Left cardiac atrium (tissue), 4 donors: ENCODE data around the gene PKP2. TPM values are rescaled to one million over a fixed set of nuclear protein-coding genes. Genes with fewer than 3 reads are reported as not detected.
"Not testable (repeated sequence)": the region's sequence is repeated elsewhere in the genome, so short reads cannot be mapped to it uniquely, and the experiment has no call there.

Experiments used
- ATAC-seq, 2 donors: fragments of 200-7000 bp; cut with Tn5 transposase; one replicate each; pipeline ENCODE4 v1.9.1; 2020; ENCODE audit warnings: mild to moderate bottlenecking in 2 of 2, moderate library complexity in 2 of 2
- DNase-seq: peaks from one replicate; pipeline ENCODE4 v3.0.0-alpha.2; 2020
- intact Hi-C, 2 donors: fragments of 100-400 bp; cut with DNase I; formaldehyde crosslinking; loops; one replicate each; pipeline versions ENCODE4 v1.14.1 to v1.15.1; 2022 to 2023
- total RNA-seq, 2 donors: library from RNA; stranded (reverse); fragmentation: NEBNext Ultra II Directional; extraction: Animal tissue kit (Norgen Biotek cat#: 25700); gene quantifications; one replicate each; pipeline ENCODE4 v1.2.1, GENCODE V29; 2021
- donor health status: DM: no; HTN: yes; CAD: no.
- donor health status: DM: no; HTN: yes; CAD: no; lungs with severe emphysema.
- donor health status: DM: yes; HTN: yes; CAD: no.
- donor health status: Dilated cardiomyopathy.

Gene PKP2
- total RNA-seq, 2 donors from 2014 or later = 124 to 148 TPM

DNA sequence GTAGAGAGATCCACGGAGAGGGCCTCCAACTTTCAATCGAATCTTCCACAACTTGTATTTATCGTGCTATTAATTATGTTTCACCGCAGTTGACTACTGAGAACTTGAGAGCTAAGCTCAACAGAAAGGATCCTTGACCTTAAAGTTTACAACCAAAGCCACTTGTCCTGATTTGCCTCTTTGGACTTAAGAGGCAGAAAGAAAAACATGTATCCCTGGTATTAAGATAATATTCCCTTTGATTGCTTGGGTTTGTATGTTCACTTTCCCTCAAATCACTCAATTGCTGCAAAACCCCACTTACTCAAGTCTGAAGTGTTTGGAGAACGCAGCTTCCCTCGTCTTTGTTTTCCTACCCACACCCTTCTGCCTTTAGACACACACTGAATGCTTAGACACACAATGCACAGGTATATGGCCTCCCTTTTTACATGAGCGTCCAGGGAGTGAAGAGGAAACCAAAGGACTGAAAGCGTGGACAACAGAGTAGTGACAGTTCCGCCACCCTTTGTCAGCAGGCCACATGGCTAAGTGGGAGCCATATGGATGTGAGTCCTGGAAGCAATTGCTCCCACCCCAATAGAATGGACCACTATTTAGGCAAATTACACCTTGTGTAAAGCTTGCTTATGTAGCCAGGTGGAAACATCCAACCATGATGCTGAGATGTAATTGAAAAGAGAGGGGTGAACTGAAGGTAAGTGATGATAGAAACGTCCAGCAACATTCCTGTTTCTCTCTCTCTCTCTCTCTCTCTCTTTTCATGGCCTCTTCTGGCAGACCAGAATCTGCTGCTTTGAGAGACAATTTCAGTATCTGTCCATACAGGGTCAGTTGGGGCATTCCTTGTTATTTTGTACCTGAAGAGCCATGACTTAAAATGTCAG is 1.4 kb upstream of the PKP2 start:
- ATAC-seq (no peak), DNase-seq (no peak)
- intact Hi-C loops = loop anchor here (5.0 to 10.0 kb wide), 2 partner anchors 83 to 86 kb away; no protein-coding TSS in a partner anchor

DNA sequence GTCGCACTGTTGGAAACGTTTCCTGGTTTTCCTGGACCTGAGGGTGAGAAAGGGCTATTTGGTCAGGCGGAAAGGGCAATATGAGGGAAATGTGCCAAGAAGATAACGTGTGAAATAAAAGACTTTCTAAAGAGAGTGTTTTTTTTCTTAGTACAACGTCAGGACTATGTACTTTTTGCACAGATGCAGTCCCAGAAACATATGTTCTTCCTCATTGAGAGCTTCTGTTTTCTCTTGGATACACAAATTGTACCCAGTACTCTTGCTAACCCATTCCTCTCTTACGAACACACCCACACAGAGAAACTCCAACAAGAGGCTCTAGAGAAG is 669 bp upstream of the PKP2 start:
- ATAC-seq = no peak
- no peak for DNase-seq
- intact Hi-C loops = loop anchor here (5.0 to 10.0 kb wide), 2 partner anchors 82 to 85 kb away; no protein-coding TSS in a partner anchor

DNA sequence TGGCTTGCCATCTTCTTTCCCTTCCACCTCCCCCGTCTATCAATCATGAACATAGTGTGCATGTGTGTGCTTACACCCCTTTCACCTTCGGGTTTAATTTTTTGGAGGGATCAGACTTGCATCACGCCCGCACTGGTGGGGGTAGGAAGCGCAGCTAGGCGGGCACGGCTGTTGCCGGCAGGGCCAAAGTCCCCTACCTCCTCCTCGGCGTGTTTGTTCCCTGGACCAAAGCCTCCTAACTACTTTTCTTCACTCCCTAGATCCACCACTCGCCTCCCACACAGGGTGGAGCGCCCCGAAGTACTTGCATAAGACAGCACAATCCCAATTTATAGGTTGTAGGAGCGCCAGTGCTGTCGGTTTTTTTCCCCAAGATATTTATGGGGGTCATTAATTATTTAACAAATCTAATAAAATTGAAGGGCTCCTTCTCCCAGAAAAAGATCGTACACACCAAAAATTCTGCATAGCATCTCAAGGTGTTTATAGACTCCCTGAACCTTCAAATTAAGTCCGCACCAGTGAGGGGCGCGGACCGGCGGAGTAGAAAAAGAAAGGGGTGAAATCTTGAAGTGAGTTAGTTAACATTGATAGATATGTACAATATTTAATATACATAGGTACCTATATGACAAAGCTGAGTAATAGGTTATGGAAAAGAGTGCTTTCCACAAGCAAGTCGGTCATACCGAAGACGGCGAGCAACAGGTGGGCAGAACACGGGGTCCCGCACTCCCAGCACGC is 717 bp downstream of the PKP2 start:
- ATAC-seq (peak; percentile 28 to 47), DNase-seq (no peak)
- intact Hi-C loops = loop anchor here (5.0 to 10.0 kb wide), 2 partner anchors 81 to 84 kb away; no protein-coding TSS in a partner anchor

DNA sequence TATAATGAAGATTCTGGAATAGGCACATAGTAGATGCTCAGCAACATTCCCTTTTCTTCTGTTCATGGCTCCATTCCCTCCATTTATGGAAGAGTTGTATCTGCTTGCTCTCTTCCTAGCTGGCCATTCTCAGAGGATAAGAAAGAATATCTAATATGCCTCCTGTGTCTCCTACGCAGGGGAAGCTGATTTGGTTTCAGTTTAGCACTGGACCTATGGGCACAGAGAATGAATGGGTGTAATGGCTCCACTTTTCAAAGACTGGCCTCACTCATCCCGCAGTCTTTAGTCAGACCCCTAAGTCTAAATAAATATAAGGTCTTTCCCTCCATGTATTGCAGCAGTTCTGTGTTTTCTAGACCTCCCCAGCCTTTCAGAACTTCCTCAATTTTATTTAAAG is 2.0 kb downstream of the PKP2 start:
- DNase-seq (no peak), ATAC-seq (no peak)
- intact Hi-C loops = loop anchor here in 1 of 2 donors (10.0 kb wide), 1 partner anchor 80 kb away; no protein-coding TSS in a partner anchor

DNA sequence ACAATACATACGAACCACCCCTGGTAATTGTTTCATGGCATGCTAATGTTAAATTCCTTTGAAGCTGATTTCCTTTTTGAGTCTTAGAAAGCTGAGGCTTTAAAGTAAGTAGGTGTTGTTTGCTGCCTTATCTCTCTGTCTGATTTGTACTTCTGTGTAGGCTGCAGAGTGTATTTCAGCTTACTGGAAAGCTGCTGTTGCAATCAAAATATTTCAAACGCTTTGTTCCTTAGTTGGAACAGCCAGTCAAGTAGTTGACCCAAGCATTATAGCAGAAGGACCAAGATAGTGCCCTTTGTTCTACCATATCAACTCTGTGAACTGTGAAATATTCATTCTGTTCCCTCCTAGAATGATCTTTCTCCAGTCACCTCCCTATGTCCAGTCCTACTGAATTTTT is 3.1 kb downstream of the PKP2 start:
- intact Hi-C loops = loop anchor here in 1 of 2 donors (10.0 kb wide), 1 partner anchor 79 kb away; no protein-coding TSS in a partner anchor
- ATAC-seq = peak; percentile 9
- no peak for DNase-seq

DNA sequence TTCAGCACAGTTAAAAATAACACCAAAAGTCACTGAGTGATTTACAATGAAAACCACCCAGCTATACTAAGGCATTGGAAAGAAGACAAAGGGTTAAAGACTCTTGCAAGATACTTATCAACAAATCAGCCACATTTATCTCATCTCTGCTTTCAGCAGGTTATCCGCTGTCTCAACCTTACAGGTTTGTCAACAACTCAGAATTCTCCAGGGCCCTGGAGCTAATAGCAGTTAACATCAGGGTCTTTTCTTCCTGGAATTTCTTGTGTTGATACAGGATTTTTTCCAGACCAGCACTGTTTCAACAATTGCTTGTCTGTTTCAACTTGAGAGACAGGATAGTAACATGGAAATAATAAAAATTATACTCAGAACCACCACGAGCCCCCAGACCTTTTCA is 3.5 kb downstream of the PKP2 start:
- DNase-seq = no peak
- intact Hi-C loops = loop anchor here in 1 of 2 donors (10.0 kb wide), 1 partner anchor 78 kb away; no protein-coding TSS in a partner anchor
- ATAC-seq = no peak

DNA sequence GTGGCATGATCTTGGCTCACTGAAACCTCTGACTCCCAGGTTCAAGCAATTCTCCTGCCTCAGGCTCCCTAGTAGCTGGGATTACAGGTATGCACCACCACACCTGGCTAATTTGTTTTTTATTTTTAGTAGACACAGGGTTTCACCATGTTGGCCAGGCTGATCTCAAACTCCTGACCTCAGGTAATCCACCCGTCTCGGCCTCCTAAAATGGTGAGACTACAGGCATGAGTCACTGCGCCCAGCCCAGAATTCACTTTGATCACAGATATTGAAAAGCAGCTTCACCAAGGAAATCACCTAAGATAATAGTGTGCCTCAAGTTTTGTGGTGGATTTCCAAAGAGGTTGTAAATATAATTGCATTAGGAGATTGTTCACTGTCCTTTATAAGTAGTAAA is 4.2 kb downstream of the PKP2 start:
- intact Hi-C loops = loop anchor here in 1 of 2 donors (10.0 kb wide), 1 partner anchor 78 kb away; no protein-coding TSS in a partner anchor
- not testable (repeated sequence) for ATAC-seq, DNase-seq

DNA sequence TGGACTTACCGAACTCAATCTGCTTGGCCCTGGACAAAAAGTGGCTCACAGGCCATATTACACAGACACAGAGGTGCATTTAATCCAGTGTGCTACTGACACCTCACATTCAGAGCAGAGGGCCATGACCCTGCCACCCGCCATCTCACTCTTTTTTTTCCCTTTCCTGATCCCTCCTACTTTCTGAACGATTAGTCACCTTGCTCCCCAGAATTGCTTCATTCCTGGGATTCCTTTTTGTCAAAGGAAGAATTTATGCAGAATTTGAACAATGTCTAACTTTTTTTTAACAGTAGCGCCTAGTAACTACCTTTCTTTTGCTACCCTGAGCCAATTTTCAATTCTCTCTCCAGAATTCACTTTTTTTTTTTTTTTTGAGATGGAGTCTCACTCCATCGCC is 4.6 kb downstream of the PKP2 start:
- DNase-seq = no peak
- intact Hi-C loops = loop anchor here in 1 of 2 donors (10.0 kb wide), 1 partner anchor 77 kb away; no protein-coding TSS in a partner anchor
- ATAC-seq = no peak

DNA sequence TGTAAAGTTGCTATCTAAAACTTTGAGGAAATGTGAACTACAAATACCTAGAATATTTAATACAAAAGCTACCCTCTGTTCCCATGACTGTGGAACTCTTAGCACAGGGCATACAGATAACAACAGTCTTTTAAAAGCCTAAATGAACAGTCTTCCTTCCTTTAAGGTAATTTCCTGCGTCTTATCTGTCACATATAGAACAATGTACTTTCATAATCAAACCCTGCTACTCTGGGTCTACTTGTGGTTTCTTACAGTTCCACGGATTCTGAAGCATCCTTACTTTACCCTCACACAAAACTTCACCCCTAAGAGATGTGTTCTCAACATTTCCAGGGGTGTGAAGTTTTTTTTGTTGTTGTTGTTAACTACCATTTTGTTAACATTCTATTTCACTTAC is 5.1 kb downstream of the PKP2 start:
- ATAC-seq (no peak), DNase-seq (no peak)
- intact Hi-C loops = loop anchor here in 1 of 2 donors (10.0 kb wide), 1 partner anchor 77 kb away; no protein-coding TSS in a partner anchor

DNA sequence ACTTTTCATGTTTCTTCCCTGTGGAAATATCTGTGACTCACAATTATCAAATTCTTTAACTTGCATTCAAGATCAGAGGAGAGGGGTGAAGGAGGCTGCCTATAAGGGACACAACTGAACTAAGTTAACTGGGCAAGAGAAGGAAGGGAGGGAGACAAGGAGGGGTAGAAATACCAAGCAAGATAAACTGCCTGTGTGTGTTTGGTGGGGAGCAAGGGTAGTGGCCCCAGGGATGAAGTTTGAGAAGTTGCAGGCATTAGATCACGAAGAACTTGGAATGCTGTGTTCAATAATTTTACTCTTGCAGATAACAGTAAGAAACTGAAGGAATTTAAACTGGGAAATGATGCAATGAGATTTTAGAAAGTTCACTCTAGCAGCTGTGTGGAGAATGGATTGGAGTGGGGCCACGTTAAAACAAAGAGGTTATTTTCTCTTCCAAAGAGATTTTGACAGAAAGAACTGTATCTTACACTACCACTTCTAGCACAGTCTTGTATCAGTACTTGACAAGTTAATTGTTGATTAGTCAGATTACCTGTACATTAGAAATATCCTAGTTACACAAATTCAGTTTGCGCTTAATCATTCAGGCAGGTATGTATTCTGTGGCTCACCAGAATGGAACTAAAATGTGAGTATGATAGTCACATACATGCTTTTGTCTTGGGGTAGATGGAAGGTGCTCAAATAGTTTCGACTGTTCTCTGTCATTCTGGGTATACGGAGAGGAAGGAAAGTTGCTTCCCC is 7.4 kb downstream of the PKP2 start:
- intact Hi-C loops = no loop called here
- peak; percentile 17 to 32 for ATAC-seq

DNA sequence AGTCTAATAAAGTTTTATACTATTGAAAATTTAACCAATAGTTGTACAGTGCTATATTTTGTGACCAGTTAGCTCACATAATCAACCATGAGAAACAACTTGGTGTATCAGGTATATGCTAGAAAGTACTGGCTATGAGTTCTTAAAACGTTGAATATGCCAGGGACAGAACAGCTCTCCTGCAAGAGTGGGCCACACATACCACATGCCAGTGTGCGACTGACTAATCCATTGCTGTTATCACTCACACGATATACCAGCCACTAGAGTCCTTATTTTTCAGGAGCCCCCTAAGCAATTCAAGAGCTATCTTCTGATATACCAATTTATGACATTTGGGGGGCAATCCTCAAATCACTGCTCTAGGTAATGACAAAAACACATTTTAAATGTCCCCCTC is 9.5 kb downstream of the PKP2 start:
- DNase-seq (no peak), ATAC-seq (peak in 1 of 2 donors; percentile 37)
- intact Hi-C loops = no loop called here

More for the DNA sequence above, 7.4 kb downstream of the PKP2 start:
- DNase-seq = no peak

DNA sequence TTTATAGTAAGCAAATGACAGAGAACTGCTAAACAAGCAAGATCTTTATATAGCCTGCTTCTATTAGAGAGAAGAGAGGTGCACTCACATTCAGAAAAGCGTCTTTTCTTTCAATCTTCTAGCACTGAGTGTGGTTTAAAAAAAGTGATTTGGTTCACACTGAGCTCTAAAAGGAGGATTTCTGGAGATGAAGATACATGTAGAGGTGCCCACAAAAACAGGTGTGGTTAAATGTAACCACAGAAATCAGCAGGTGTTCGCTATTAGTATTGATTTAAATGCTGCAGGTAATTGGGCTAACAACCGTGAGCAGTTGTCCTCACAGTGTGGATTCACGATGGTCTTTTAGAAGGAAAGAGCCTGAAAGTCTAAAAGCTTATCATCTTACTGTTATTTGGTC is 10.7 kb downstream of the PKP2 start:
- no peak for DNase-seq
- intact Hi-C loops = no loop called here
- ATAC-seq = no peak

DNA sequence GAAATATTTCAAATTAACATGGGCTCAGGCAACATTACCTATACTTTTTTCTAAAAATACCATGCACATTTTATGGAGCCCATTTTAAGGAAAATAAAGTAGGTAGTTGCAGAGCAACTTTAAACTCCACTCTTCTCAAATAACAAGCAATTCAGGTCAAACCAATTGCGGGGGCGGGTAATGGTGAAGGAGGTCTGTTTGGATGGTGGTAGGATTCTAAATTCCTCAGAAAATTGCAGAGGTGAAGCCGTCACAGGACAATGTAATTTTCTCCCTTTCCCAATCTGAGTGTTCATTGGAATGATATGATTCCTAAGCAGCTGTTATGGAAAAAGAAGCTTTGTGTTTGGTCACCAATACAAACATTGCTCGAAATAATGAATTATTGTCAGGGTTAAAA is 11.6 kb downstream of the PKP2 start:
- intact Hi-C loops = no loop called here
- ATAC-seq = no peak
- no peak for DNase-seq

DNA sequence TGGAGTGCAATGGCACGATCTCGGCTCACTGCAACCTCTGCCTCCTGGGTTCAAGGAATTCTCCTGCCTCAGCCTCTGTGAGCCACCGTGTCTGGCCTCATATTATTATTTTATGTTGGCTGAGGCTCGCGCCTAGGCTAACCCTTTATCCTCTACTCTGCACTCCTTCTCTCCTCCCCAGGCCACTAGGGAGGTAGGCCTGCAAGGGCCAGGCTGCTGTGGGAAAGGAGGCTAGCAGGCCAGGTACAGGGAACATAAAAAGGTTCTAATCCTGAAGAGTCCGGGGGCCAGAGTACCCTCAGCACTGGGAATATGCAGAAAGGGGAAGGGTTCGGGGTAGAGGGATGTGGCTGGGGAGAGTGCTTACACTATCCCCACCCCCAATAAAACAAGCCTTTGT is 14.9 kb downstream of the PKP2 start:
- ATAC-seq = no peak
- no peak for DNase-seq
- intact Hi-C loops = no loop called here

DNA sequence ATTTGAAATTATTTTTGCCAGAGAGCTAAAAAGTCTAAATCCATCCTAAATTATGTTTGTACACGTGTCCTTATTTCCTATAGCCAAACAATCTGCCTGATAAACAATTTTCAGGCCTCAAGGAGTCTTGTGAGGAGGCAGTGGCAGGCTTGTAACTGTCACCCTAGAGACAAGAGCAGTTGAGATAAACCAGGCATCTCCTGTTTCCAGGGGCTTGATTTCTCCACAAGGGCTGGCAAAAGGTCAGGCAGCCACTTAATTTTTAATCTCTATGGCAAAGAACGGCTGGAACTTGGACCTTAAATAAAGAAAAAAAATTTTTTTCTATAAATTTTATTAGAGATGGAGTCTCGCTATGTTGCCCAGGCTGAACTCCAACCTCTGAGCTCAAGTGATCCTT is 15.5 kb downstream of the PKP2 start:
- intact Hi-C loops = no loop called here
- DNase-seq = no peak
- ATAC-seq = no peak

DNA sequence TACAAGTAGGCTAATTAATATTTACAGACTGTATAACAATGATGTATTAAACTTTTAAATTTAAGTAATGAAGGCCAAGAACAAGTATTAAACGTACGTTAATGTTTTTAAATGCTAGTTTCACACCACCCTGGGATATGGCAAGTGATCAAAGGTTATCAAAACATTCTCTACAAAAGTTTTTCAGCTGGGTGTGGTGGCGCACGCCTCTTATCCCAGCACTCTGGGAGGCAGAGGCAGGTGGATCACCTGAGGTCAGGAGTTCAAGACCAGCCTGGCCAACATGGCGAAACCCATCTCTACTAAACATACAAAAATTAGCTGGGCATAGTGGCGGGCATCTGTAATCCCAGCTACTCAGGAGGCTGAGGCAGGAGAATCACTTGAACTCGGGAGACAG is 17.5 kb downstream of the PKP2 start:
- intact Hi-C loops = loop anchor here in 1 of 2 donors (10.0 kb wide), 1 partner anchor 54 kb away; no protein-coding TSS in a partner anchor
- not testable (repeated sequence) for ATAC-seq, DNase-seq

DNA sequence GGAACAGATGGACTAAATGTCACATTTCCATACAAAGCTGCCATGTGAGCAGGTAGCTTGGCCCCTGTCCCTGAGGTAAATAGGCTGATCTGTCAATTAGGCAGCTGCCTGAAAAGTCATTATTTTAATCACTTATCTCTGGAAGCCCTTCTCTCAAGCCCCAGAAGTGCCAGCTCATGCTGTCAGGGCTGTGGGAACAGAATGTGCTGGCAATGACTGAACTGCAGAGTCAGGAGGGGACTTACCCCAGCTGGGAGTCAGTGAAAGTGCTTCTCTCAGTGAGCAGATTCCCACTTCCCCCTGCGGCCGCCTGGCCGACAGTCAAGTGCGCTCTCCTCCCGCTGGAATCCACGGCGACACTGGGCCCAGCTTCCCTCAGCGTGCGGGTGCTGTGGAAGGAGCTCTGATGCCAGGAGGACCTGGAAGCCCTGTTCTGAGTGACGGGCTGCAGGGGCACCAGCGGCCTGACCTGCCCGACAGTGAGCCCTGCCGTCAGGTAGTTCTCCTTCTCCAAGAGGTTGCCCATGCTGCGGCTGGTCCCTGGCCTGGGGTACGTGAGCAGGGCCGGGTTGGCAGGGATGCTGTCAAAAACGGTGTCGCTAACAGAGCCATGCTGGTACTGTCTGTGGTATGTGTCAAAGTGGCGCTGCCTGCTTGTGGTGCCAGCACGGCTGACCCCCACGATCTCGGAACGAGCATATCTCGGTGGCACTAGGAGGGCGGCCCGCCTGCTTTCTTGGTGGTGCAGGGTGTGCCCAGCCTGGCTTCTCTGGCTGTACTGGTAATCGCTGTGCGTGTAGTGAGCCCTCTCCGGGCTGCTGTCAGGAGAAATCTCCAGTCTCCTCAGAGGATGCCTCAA is 18.7 kb downstream of the PKP2 start:
- peak; percentile 93 to 94 for ATAC-seq
- DNase-seq = peak; percentile 77
- intact Hi-C loops = loop anchor here in 1 of 2 donors (10.0 kb wide), 1 partner anchor 53 kb away; no protein-coding TSS in a partner anchor

DNA sequence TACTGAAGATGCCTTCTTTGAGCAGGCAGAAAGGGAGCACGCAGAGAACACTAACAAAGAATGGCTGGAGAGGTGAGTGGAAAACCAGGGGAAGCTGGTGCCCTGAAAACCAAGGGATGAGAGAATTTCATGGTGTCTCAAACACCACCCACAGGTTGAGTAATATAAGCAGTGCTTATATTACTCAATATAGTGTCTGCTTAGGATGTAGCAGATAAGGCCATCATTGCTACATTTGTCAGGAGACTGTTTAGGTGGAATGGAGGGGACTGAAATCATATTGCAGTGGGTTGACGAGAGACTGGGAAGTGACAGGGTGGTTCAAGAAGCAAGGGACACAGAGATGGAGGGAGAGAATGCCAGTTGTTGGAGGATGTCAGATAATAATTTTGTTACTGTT is 20.6 kb downstream of the PKP2 start:
- DNase-seq = no peak
- ATAC-seq = no peak
- intact Hi-C loops = loop anchor here in 1 of 2 donors (10.0 kb wide), 1 partner anchor 51 kb away; no protein-coding TSS in a partner anchor
